Activated CD4-positive, alpha-beta memory T cell treated with anti-CD3 and anti-CD28 coated beads for 36 hours (primary cell): ENCODE results near the gene OSBPL5. TPM values are rescaled to one million over a fixed set of nuclear protein-coding genes. Genes with fewer than 3 reads are reported as not detected.

Source experiments
- CTCF ChIA-PET: fragments of 350-600 bp; sonication (Branson Sonifier 250); formaldehyde crosslinking; loops from one replicate; lab custom pipeline; 2021; ENCODE audit warnings: antibody characterized with exemption, inconsistent platforms; lab: Charles Lee
- POLR2A ChIA-PET: fragments of 350-600 bp; sonication (Branson Sonifier 250); formaldehyde crosslinking; loops from one replicate; lab custom pipeline; 2021; ENCODE audit warnings: antibody characterized with exemption; lab: Charles Lee
- DNase-seq: peaks from one replicate; pipeline ENCODE4 v3.0.0-alpha.2; 2020
- H3K27ac Mint-ChIP-seq: one replicate; pipeline ENCODE4 v1.8.0; 2021; ENCODE audit warnings: mixed read lengths
- H3K27me3 Mint-ChIP-seq: one replicate; pipeline ENCODE4 v1.8.0; 2021; ENCODE audit warnings: mixed read lengths
- H3K36me3 Mint-ChIP-seq: one replicate; pipeline ENCODE4 v1.8.0; 2021; ENCODE audit warnings: mixed read lengths
- H3K4me1 Mint-ChIP-seq: one replicate; pipeline ENCODE4 v1.8.0; 2021; ENCODE audit warnings: low read depth, mixed read lengths
- H3K4me3 Mint-ChIP-seq: one replicate; pipeline ENCODE4 v1.8.0; 2021; ENCODE audit warnings: mild to moderate bottlenecking, mixed read lengths
- H3K9me3 Mint-ChIP-seq: one replicate; pipeline ENCODE4 v1.8.0; 2021; ENCODE audit warnings: mixed read lengths
- intact Hi-C: fragments of 100-400 bp; cut with micrococcal nuclease; formaldehyde crosslinking; loops from one replicate; pipeline ENCODE4 v1.15.1; 2023
- total RNA-seq, 2 experiments: library from RNA; stranded (reverse); gene quantifications; one replicate each; pipeline ENCODE4 v1.2.3, GENCODE V29; 2021

OSBPL5 gene
- 1 to 10 TPM; 4.6 to 4.7 TPM for total RNA-seq

DNA sequence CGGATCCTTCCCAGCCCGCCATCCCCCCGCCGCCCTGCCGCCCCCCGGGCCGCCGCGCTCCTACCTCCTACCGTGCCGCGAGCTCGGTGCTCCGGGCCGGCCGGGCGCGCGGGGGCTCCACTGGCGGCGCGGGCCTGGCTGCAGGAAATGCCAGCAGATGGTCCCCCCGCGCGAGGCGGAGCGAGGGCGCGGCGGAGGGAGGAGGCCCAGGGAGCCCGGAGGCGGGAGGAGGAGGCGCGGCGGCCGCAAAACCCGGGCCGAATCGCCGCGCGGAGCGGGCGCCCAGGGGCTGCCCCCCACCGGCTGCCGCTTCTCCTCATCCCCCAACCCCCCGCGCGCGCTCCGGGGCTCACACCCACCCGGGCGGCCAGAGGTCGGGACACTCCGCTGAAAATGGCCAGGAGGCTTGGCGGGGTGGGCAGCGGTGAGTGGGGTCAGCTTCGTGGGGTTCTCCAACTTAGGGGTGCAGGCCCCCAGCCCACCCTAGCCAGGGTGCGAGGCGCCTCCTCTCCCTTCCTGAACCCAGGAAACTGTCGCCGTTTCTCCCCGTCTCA lies at the start of gene OSBPL5:
TSS of gene OSBPL5 (minus strand) at position 159 of the 554 bp plus-strand sequence. CDS start 36,162 bp downstream, outside the sequence.
- no peaks in the 10 kb centered on the region for H3K36me3 Mint-ChIP-seq
- H3K4me3 Mint-ChIP-seq, result peak within 1 kb of the TSS; percentile 64
- POLR2A ChIA-PET, result no interaction called here
- CTCF ChIA-PET, result no interaction called here
- peak; percentile 61 for DNase-seq
- H3K27me3 Mint-ChIP-seq, result peaks cover 36% of the 10 kb centered on the region
- no peaks in the 10 kb centered on the region for H3K9me3 Mint-ChIP-seq
- no peak within 1 kb of the TSS for H3K27ac Mint-ChIP-seq
- peaks cover 22% of the 10 kb centered on the region for H3K4me1 Mint-ChIP-seq
- intact Hi-C loops, result no loop called here

DNA sequence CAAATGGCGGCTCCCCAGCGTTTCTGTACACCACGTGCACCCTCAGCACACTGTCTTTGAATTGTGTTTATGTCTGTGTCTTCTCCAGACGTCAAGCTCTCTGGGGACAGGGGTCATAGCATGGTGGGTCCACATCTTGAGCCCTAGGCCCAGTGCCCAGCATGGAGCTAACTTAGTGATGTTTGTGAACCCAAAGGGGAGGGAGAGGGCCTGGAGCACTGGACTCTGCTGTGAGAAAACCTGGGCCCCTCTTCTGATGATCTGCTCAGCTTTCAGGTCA lies 49.2 kb upstream of the OSBPL5 start:
- ChIA-PET CTCF (interaction anchor here (1.1 to 4.3 kb wide), 3 partner anchors 23 to 200 kb away, joined by 3 to 19 read pairs (median 7); no protein-coding TSS in a partner anchor), POLR2A (no interaction called here)
- Mint-ChIP-seq H3K4me1 (peaks cover 4% of the 10 kb centered on the region), H3K27ac (no peak overlapping the region), H3K4me3 (no peak overlapping the region), H3K36me3 (no peaks in the 10 kb centered on the region), H3K9me3 (peaks cover 5% of the 10 kb centered on the region), H3K27me3 (peaks cover 27% of the 10 kb centered on the region)
- intact Hi-C loops, result no loop called here
- no peak for DNase-seq

DNA sequence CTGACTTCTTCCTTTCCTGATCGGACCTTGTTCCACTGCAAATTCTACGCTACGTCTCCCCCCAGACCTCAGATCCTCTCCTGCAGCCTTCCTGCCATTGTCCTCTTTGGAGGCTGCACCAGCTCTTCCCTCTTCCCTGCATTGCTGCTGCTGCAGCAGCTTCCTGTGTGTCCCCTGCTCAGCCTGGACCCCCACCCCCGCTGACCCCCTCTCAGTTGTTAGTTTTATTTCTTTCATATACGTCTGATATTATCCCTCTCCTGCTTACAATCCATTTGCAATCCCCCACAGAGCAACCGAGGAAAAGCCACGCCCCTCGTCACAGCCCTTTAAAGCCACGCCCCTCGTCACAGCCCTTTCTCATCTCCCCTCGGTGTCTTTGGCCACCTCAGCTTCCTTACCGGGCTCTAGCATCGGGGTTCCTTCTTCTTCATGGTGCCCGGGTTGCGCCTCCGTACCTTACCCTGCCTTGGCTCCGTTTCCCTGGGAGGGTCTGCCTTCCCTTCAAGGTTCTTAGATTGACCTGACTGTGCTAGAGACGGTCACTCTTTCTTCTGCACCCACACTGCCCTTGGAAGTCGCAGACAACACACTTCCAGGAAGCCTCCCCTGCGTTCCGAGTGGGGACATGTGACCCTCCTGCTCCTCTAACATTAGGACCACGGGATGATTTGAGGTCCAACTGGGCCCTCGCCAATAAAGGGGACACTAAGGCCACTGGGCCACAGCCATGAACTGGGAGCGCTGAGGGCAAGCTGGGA lies 48.7 kb upstream of the OSBPL5 start:
- intact Hi-C loops, result no loop called here
- Mint-ChIP-seq H3K4me1 (peaks cover 4% of the 10 kb centered on the region), H3K27ac (no peak overlapping the region), H3K9me3 (peaks cover 5% of the 10 kb centered on the region), H3K36me3 (no peaks in the 10 kb centered on the region), H3K27me3 (peaks cover 27% of the 10 kb centered on the region), H3K4me3 (no peak overlapping the region)
- ChIA-PET POLR2A (no interaction called here), CTCF (interaction anchor here (1.1 to 4.3 kb wide), 4 partner anchors 10 to 200 kb away, joined by 3 to 19 read pairs (median 5); no protein-coding TSS in a partner anchor)
- DNase-seq, result no peak

- H3K4me3 Mint-ChIP-seq, result no peak overlapping the region
- no peak for DNase-seq
- intact Hi-C loops, result no loop called here
- H3K9me3 Mint-ChIP-seq, result peaks cover 5% of the 10 kb centered on the region
- H3K27ac Mint-ChIP-seq, result no peak overlapping the region
- peaks cover 7% of the 10 kb centered on the region for H3K27me3 Mint-ChIP-seq
- no peaks in the 10 kb centered on the region for H3K4me1 Mint-ChIP-seq
- ChIA-PET POLR2A (interaction anchor here (0.7 kb wide), 1 partner anchor 16 kb away, joined by 3 read pairs; no protein-coding TSS in a partner anchor), CTCF (no interaction called here)
- H3K36me3 Mint-ChIP-seq, result no peaks in the 10 kb centered on the region
Observed at GRCh38 chr11:3208272-3208671, 43.2 kb upstream of the OSBPL5 start.

GRCh38 chr11:3207526-3208189 lies 42.5 kb upstream of the OSBPL5 start:
- no peak overlapping the region for H3K27ac Mint-ChIP-seq
- DNase-seq, result no peak
- CTCF ChIA-PET, result no interaction called here
- H3K4me3 Mint-ChIP-seq, result no peak overlapping the region
- peaks cover 8% of the 10 kb centered on the region for H3K27me3 Mint-ChIP-seq
- intact Hi-C loops, result no loop called here
- H3K36me3 Mint-ChIP-seq, result no peaks in the 10 kb centered on the region
- peaks cover 5% of the 10 kb centered on the region for H3K9me3 Mint-ChIP-seq
- POLR2A ChIA-PET, result interaction anchor here (0.7 kb wide), 1 partner anchor 16 kb away, joined by 3 read pairs; no protein-coding TSS in a partner anchor
- H3K4me1 Mint-ChIP-seq, result no peaks in the 10 kb centered on the region

DNA sequence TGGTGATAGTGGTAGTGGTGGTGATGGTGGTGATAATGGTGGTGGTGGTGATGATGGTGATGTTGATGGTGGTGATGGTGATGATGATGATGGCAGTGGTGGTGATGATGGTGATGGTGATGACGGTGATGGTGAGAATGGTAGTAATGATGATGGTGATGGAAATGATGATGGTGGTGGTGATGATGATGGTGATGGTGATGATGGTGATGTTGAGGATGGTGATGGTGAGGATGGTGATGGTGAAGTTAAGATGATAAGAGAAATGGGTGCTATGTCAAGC lies 41.8 kb upstream of the OSBPL5 start:
- Mint-ChIP-seq H3K36me3 (no peaks in the 10 kb centered on the region), H3K9me3 (peaks cover 4% of the 10 kb centered on the region), H3K27ac (no peak overlapping the region), H3K4me1 (no peaks in the 10 kb centered on the region), H3K27me3 (peaks cover 10% of the 10 kb centered on the region), H3K4me3 (no peak overlapping the region)
- intact Hi-C loops, result no loop called here
- ChIA-PET CTCF (no interaction called here), POLR2A (no interaction called here)
- DNase-seq, result no peak

GRCh38 chr11:3206156-3206921 lies 41.2 kb upstream of the OSBPL5 start:
- ChIA-PET CTCF (no interaction called here), POLR2A (no interaction called here)
- Mint-ChIP-seq H3K4me1 (no peaks in the 10 kb centered on the region), H3K27me3 (peaks cover 6% of the 10 kb centered on the region), H3K9me3 (no peaks in the 10 kb centered on the region), H3K36me3 (no peaks in the 10 kb centered on the region), H3K27ac (no peak overlapping the region), H3K4me3 (no peak overlapping the region)
- DNase-seq, result no peak
- intact Hi-C loops, result no loop called here

DNA sequence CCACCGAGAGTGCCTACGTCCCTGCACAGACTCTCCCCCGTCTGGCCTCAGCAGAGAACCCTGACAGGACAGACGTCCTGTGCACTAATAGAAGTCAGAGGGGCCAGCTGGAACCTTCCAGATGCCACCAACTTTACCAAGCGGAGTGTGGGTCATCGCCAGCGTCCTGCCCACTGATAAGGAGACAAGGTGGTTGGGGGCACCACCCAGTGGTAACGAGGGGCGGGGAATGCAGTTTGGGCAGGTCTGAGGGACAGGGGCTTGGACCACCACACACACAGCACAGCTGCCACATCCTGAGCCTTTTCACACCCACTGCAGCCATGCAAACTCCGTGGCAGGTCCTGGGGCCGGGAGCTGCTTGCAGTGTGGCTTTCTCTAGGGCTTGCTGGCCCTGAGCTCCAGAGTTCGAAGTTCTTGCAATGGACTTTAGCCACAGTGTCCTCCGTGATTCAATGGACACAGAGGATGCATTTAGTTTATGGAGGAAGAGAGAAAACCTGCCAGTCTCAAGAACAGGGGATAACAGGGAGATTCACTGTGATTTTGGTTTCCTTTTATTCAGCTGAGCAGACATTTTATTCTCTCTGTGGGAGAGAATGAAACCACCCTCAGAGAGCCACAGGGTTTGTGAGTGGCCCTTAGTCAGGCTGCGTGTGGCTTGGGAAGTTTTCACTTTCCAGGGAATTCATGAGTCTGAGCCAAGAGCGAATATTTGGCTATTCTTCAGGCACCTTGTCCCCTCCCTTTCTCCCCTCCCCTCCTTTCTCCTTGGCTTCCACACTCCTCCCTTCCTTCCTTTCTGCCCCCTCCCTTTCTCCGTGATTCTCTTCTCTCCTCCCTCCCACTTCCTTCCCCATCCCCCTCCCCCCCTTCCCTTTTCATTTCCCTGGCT lies 40.4 kb upstream of the OSBPL5 start:
- Mint-ChIP-seq H3K4me3 (no peak overlapping the region), H3K27ac (no peak overlapping the region), H3K4me1 (no peaks in the 10 kb centered on the region), H3K36me3 (no peaks in the 10 kb centered on the region), H3K27me3 (peaks cover 6% of the 10 kb centered on the region), H3K9me3 (no peaks in the 10 kb centered on the region)
- intact Hi-C loops, result no loop called here
- ChIA-PET POLR2A (no interaction called here), CTCF (no interaction called here)
- DNase-seq, result no peak

DNA sequence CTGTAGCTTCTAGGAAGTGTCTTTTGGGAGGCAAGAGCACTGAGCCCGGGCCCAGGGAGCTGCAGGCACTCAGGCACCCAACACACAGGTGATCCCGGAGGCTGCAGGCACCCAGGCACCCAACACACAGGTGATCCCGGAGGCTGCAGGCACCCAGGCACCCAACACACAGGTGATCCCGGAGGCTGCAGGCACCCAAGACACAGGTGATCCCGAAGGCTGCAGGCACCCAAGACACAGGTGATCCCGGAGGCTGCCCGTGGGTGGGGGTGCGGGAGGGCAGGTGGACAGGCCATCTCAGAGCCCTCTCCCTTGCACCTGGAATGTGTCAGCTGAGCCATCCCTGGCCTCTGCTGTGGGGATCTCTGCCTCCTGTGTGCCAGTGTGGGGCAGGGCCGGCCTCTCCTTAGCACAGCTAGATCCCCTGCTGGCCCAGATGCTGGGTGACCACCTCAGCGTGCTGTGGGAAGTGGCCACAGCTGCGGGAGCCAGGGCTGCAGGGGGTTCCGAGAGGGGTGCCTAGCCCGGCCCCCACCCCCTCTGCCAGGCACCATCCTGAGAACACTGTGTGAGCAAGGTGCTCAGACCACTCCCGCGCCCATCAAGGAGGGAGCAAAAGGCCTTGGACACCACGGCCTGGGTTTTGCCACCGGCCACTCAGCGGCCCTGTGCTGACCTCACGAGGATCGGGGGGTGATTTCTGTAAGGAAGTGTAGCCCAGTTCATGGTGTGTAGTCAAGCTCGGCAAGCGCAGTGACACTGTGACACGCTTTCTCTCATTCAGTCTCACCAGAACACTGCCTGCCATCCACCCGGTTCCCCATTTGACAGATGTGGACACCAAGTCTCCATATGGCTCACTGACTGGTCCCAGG lies 39.3 kb upstream of the OSBPL5 start:
- no peak for DNase-seq
- H3K27ac Mint-ChIP-seq, result no peak overlapping the region
- no peaks in the 10 kb centered on the region for H3K4me1 Mint-ChIP-seq
- no peak overlapping the region for H3K4me3 Mint-ChIP-seq
- peaks cover 6% of the 10 kb centered on the region for H3K27me3 Mint-ChIP-seq
- intact Hi-C loops, result no loop called here
- no peaks in the 10 kb centered on the region for H3K9me3 Mint-ChIP-seq
- ChIA-PET CTCF (no interaction called here), POLR2A (no interaction called here)
- no peaks in the 10 kb centered on the region for H3K36me3 Mint-ChIP-seq

DNA sequence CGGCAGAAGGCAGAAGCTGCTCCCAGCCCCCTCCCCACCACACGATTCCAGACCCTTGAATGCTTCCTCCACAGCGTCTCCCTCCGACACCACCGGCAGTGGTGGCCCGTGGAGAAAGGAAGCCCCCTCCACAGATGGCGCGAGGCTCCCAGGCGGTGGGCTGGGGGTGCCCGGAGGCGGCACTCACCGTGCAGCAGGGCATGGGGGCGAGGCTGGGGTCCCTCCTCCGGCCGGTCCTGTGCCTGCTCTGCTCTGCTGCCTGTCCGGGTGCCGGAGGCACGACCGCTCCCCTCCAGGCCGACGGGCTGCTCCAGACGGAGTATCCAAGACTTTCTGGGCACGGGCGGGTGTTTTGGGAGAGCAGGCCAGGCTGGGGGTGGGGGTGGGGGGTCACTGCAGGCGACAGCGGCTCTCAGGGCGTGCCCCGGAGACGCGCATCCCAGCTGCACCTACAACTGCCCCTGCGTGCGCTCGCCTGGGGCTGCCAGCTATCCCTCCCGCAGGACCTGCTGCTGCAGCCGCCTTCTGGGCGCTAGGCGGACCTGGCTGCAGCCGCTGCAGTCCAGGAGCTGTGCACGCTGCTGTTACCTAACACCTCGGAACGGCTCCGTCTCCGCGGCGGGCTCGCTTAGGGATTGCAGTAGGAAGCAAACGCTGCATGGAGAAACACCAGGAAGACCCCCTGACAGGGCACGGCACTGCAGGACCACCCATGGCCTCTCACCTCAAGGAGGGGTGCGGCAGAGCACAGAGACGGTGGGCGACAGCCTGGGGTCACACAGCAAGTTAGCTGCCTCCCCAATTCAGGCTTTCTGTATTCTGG lies 38.3 kb upstream of the OSBPL5 start:
- DNase-seq, result no peak
- Mint-ChIP-seq H3K36me3 (no peaks in the 10 kb centered on the region), H3K9me3 (no peaks in the 10 kb centered on the region), H3K4me1 (no peaks in the 10 kb centered on the region), H3K27me3 (peaks cover 6% of the 10 kb centered on the region), H3K4me3 (no peak overlapping the region), H3K27ac (no peak overlapping the region)
- ChIA-PET POLR2A (no interaction called here), CTCF (no interaction called here)
- intact Hi-C loops, result no loop called here
